Measurements from ENCODE around the gene NRDC.

Gene NRDC

DNA sequence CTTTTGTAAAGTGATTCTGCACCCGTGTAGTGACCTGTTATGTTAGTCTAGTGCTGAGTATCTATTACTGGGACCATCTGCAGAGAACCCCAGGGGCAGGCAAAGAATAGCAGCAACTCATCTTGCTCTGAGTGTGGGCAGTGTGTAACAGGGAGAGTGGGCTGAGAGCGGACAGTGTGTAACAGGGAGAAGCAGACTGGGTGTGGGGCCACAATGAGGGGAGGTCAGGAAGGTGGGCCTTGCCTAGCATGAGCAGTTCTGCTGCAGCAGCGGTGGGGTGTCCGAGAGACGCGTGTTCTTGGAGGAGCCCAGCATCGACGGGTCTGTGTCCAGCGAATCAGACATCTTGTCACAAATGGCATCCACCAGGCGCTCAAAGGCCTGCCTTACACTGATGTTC is 41.2 kb upstream of the NRDC start:
- Histone ChIP-seq H3F3A (ENCODE audit: insufficient read depth) (no peaks in the 10 kb centered on the region), H3K79me2 (ENCODE audit: insufficient read depth, low read length) (no peaks in the 10 kb centered on the region), H3K9me3 (ENCODE audit: insufficient read depth, low read length) (no peaks in the 10 kb centered on the region), H3K4me2 (ENCODE audit: low read depth, low read length, poor library complexity, severe bottlenecking) (no peak overlapping the region), H3K27ac (ENCODE audit: low read depth, low read length) (no peak overlapping the region), H3K9ac (ENCODE audit: low read length) (no peak overlapping the region), H4K20me1 (ENCODE audit: low read depth, low read length) (no peaks in the 10 kb centered on the region), H3K4me3 (ENCODE audit: insufficient read depth, low read length, poor library complexity, severe bottlenecking) (no peak overlapping the region), H3K36me3 (ENCODE audit: low read length) (no peaks in the 10 kb centered on the region), H2AFZ (ENCODE audit: low read depth, low read length, severe bottlenecking) (no peak overlapping the region), H3K27me3 (ENCODE audit: low read length) (no peaks in the 10 kb centered on the region), H3K9me2 (replicated peaks; ENCODE audit: insufficient read depth, low read length) (no peaks in the 10 kb centered on the region)
- TF ChIP-seq EZH2phosphoT487 (conservative IDR thresholded peaks at IDR 0.05; ENCODE audit: low read length) (no peak), CTCF (IDR thresholded peaks at IDR 0.05; ENCODE audit: insufficient read depth, low read length, poor library complexity, severe bottlenecking) (no peak)

DNA sequence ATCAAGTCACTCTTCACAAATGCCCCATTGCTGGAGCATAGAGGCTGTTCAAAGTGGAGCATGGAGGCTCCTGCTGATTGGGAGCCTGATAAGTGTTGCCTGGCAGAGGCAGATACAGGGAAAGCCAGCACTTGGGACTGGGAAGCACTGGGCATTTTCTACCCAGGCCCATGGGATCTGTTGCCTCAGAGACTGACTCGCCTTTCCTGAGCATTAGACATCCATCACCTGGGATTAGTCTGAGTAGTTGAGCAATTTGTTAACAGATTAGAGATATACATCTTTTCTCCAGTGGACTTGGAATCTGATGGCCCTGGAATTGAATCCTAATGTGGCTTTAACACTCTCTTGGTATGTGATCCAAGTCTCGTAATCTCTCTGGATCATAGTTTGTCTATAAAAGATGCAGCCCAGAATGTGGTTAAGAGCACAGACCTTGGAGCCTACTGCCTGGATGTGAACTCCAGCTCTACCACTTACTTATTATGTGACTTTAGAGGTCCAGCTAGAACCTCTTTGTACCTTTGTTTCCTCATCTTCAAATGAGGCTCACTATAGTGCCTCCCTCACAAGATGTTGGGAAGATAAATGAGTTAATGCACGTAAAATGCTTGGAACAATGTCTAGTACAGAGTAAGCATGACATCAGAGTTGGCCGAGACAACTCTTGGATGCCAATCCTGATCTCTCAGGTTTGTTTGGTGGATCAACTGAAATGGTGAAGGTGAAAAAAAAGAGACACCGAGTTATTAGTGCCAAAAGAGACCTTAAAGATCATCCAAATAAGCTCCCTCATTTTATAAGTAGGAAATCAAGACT is 38.3 kb upstream of the NRDC start:
- Histone ChIP-seq H3K9me2 (replicated peaks; ENCODE audit: insufficient read depth, low read length) (no peaks in the 10 kb centered on the region), H3K79me2 (ENCODE audit: insufficient read depth, low read length) (no peaks in the 10 kb centered on the region), H4K20me1 (ENCODE audit: low read depth, low read length) (no peaks in the 10 kb centered on the region), H3K4me3 (ENCODE audit: insufficient read depth, low read length, poor library complexity, severe bottlenecking) (no peak overlapping the region), H3K9ac (ENCODE audit: low read length) (no peak overlapping the region), H3F3A (ENCODE audit: insufficient read depth) (no peaks in the 10 kb centered on the region), H3K9me3 (ENCODE audit: insufficient read depth, low read length) (no peaks in the 10 kb centered on the region), H3K36me3 (ENCODE audit: low read length) (no peaks in the 10 kb centered on the region), H3K27me3 (ENCODE audit: low read length) (no peaks in the 10 kb centered on the region), H2AFZ (ENCODE audit: low read depth, low read length, severe bottlenecking) (no peak overlapping the region), H3K27ac (ENCODE audit: low read depth, low read length) (no peak overlapping the region), H3K4me2 (ENCODE audit: low read depth, low read length, poor library complexity, severe bottlenecking) (no peak overlapping the region)
- no peak for TF ChIP-seq EZH2phosphoT487 (conservative IDR thresholded peaks at IDR 0.05; ENCODE audit: low read length)
- no peak for TF ChIP-seq CTCF (IDR thresholded peaks at IDR 0.05; ENCODE audit: insufficient read depth, low read length, poor library complexity, severe bottlenecking)

- no peaks in the 10 kb centered on the region for H3K27me3 ChIP-seq (ENCODE audit: low read length)
- H3K9me2 ChIP-seq (replicated peaks; ENCODE audit: insufficient read depth, low read length) = no peaks in the 10 kb centered on the region
- no peaks in the 10 kb centered on the region for H3K36me3 ChIP-seq (ENCODE audit: low read length)
- H3K79me2 ChIP-seq (ENCODE audit: insufficient read depth, low read length) = no peaks in the 10 kb centered on the region
- no peaks in the 10 kb centered on the region for H3F3A ChIP-seq (ENCODE audit: insufficient read depth)
- no peaks in the 10 kb centered on the region for H4K20me1 ChIP-seq (ENCODE audit: low read depth, low read length)
- H3K9ac ChIP-seq (ENCODE audit: low read length) = no peak overlapping the region
- H3K9me3 ChIP-seq (ENCODE audit: insufficient read depth, low read length) = no peaks in the 10 kb centered on the region
- TF ChIP-seq CTCF (IDR thresholded peaks at IDR 0.05; ENCODE audit: insufficient read depth, low read length, poor library complexity, severe bottlenecking) = no peak
- TF ChIP-seq EZH2phosphoT487 (conservative IDR thresholded peaks at IDR 0.05; ENCODE audit: low read length) = no peak
- H3K27ac ChIP-seq (ENCODE audit: low read depth, low read length) = no peak overlapping the region
- no peak overlapping the region for H2AFZ ChIP-seq (ENCODE audit: low read depth, low read length, severe bottlenecking)
- no peak overlapping the region for H3K4me3 ChIP-seq (ENCODE audit: insufficient read depth, low read length, poor library complexity, severe bottlenecking)
- no peak overlapping the region for H3K4me2 ChIP-seq (ENCODE audit: low read depth, low read length, poor library complexity, severe bottlenecking)
These were observed 37.4 kb upstream of the NRDC start for GRCh38 chr1:51915951-51916350.

All from SU-DHL-6 (cell line).